GM20000 (cell line): Measurements from ENCODE around the gene UBASH3B.

Source experiments
- DNase-seq: peaks from one replicate; pipeline ENCODE4 v3.0.0; 2012; ENCODE audit warnings: low spot score
- TF ChIP-seq, protein P1 (sequence below): IDR thresholded peaks from 2 replicates; pipeline ENCODE4 v1.5.1; 2012; ENCODE audit warnings: mild to moderate bottlenecking, control low read depth; ENCODE audit errors: extremely low read depth, missing control alignments

The UBASH3B gene

DNA sequence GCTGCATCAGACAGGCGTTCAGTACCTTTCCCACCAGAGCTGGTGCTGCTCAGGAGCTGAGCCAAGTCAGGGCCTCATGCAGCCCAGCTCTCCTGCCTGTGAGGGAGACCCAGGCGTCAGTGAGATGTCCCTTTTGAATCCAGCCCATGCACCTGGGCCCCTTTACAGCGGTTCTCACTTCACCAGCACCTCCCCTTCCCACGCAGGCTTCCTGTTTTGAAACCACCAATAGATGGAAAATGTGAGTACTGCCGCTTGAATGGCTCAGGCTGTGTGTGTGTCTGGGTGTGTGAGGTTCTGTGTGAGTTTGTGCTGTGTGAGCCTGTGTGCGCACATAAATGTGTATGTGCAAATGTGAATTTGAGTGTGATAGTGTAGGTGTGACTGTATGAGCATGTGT, 88.4 kb downstream of the UBASH3B start:
- DNase-seq = peak; percentile 71
- TF ChIP-seq, protein P1, sequence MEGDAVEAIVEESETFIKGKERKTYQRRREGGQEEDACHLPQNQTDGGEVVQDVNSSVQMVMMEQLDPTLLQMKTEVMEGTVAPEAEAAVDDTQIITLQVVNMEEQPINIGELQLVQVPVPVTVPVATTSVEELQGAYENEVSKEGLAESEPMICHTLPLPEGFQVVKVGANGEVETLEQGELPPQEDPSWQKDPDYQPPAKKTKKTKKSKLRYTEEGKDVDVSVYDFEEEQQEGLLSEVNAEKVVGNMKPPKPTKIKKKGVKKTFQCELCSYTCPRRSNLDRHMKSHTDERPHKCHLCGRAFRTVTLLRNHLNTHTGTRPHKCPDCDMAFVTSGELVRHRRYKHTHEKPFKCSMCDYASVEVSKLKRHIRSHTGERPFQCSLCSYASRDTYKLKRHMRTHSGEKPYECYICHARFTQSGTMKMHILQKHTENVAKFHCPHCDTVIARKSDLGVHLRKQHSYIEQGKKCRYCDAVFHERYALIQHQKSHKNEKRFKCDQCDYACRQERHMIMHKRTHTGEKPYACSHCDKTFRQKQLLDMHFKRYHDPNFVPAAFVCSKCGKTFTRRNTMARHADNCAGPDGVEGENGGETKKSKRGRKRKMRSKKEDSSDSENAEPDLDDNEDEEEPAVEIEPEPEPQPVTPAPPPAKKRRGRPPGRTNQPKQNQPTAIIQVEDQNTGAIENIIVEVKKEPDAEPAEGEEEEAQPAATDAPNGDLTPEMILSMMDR = no peak

DNA sequence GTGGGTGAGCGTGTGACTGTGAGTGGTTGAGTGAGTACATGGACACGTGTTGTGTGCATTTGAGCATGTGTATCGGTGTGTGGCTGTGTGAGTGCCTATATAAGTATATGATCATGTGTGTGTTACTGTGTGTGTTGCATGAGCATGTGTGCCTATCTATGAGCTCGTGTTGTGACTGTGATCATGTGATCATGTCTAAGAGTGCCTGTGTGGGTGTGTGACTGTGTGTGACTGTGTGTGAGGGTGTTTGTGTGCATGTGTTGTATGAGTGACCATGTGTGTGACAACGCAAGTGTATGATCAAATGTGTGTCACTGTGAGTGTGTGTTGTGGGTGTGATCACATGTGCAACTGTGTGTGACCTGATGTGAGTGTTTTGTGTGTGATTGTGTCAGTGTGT, 88.8 kb downstream of the UBASH3B start:
- DNase-seq = no peak
- TF ChIP-seq, protein P1 = no peak

DNA sequence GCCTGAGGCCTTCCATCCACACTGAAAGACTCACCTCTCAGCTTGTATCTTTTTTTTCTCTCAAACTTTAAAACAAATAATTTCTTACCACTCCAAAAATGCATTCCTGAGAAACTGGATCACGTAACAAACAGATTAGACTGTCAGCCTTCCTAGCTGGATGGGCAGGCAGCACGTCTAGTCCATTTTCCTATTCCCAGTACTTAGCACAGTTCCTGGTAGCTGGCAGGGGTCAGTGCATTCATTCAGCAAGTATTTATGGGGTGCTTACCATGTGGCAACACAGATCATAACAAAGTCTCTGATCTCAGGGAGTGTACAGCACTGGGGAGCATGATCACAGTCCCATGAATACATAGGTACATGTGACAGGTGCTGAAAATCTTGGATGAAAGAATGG, 89.6 kb downstream of the UBASH3B start:
- TF ChIP-seq, protein P1 = no peak
- DNase-seq = no peak

DNA sequence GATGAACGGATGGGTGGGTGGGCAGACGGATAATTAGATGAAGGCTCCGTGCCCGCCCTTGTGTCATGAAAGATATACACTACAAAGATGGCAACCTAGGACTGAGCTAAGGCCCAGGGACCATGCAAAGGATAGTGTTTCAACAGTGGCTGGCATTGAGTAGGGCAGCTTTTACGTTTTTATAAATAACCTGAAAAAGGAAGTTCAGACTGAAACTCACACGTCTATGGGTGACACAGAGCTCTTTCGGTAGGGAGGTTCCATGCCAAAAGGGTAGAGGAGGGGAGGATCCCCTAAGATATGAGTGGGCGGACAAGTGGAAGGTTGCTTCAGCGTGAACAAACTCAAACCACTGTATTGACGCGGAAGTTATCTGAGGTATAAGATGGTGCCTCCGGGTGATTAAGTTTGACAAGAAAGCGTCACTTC, 90.5 kb downstream of the UBASH3B start:
- TF ChIP-seq, protein P1 = no peak
- peak; percentile 76 for DNase-seq

DNA sequence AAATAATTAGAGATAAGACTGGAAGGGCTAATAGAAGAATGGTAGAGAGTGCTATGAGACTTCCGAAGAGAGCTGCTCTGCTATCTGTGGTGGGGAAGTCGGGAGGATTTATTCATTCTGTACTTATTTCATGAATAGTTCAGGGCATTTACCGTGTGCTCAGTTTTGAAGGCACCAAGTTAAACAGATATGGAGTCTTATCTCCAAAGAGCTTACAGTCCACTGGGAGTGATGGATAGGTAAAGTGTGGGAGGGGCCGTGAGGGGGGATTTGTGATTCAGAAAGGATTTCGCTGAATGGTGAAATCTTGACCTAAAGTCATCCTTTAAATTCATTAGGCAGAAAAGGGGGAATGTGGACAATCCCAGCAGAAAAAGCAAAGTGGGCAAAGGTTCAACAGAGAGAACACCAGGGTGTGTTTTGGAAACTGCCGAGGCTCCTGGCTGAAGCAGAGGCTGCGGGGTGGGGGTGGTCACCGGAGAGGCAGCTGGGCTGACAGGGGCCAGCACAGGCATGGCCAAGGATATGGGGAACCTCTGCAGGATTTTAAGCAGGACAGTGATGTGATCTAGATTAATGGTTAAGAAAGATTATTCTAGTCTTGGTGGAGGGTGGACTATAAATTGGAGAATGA, 91.2 kb downstream of the UBASH3B start:
- TF ChIP-seq, protein P1 = no peak
- DNase-seq = no peak

DNA sequence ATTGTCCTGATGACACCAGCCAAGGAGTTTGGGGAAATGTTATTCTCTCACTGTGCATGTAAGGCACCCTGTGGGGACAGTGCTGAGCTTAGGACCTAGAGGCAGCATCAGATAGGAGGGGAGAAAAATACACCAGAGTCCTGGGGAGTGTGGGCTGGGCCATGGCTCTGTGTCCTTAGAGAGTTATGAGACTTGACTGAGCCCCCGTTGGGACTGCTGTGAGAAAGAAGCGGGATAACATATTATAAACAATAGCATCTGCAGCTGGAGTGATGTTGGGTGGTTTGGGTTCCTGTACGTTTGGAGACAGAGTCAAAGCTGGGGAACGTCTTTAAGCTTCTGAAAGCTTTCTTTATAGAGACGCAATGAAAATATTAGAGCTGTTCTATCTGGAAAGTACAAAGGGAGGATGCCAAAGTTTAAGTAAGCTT, 91.8 kb downstream of the UBASH3B start:
- DNase-seq = no peak
- TF ChIP-seq, protein P1 = no peak

DNA sequence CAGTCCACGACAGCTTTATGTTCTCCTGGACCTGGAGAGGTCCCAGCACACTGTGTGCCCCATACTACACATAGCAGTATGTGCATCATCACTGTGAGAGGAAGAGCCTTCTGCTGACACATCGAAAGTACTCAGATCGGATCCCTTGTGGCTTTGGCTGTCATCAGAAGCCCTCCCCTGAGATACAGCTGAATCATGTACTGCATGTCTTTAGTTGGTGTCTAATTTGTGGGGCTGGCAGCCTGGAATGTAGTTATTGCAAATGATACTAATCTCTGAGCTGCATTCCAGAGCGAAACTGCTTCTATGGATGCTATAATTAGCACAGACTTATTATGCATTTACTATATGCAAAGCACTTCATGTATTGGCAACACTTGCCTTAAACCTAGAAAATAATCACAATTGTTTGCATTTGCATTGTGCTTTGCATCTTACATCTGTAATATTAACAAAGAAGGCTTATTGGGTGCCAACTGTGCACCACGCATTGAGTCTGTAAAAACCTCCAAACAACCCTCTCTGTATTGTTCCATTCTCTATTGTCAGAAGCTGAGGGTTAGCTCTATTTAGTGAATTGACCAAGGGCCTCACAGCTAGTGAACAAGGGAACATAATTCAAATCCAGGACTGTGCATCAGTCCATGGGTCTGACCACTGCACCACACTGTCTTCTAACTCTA, 93.6 kb downstream of the UBASH3B start:
- peak; percentile 70 for DNase-seq
- TF ChIP-seq, protein P1 = no peak
